ENCODE measurements around the gene TRIM25.

Gene TRIM25

DNA sequence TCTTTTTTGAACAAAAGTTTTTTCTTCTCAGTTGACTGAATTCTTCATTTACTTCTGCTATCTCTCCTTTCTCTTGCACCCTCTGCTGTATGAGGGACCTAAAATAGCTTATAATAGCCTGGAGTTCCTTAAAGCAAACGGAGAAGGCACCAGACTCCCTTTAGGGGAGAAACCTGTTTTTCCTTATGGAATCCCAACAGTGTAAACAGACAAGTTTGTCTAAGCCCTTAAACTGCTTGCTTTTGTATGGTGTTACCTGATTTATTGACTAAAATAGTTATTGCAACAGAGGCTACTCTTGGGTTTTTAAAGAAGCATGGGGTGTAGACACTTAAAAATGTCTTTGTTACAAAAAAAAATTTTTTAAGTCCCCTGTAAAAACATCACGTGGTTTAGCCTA, 12.9 kb upstream of the TRIM25 start:
- H2BK15ac ChIP-seq (ENCODE audit: low read length) = no peak overlapping the region
- H3K18ac ChIP-seq (ENCODE audit: low read length) = no peak overlapping the region
- no peaks in the 10 kb centered on the region for H3K36me3 ChIP-seq (replicated peaks in 1 of 2; ENCODE audit: control insufficient read depth in 2 of 2, insufficient read depth in 2 of 2, low read length in 2 of 2)
- no peak overlapping the region for H2AK5ac ChIP-seq (ENCODE audit: low read depth, low read length)
- H2BK120ac ChIP-seq (ENCODE audit: low read depth, low read length) = no peak overlapping the region
- H3K23ac ChIP-seq (ENCODE audit: low read depth, low read length, poor library complexity) = no peak overlapping the region
- H3K14ac ChIP-seq (ENCODE audit: low read length) = no peak overlapping the region
- H3K27ac ChIP-seq (replicated peaks; ENCODE audit: low read length) = no peak overlapping the region
- H4K91ac ChIP-seq (ENCODE audit: low read depth, low read length, poor library complexity) = no peak overlapping the region
- peaks cover 3 to 22% of the 10 kb centered on the region in 2 donors for H3K9me3 ChIP-seq (replicated peaks in 1 of 2; ENCODE audit: control insufficient read depth in 2 of 2, insufficient read depth in 1 of 2, low read depth in 1 of 2, low read length in 2 of 2)
- H3K4me3 ChIP-seq (ENCODE audit: low read length in 2 of 2) = no peak overlapping the region
- no peak overlapping the region for H2AFZ ChIP-seq (ENCODE audit: low read length)
- no peak for DNase-seq (ENCODE audit: low spot score)
- no peak overlapping the region for H4K8ac ChIP-seq (ENCODE audit: low read depth, low read length)
- no peaks in the 10 kb centered on the region for H3K79me1 ChIP-seq (ENCODE audit: low read depth, low read length)
- H2BK12ac ChIP-seq (ENCODE audit: low read length) = no peak overlapping the region
- WGBS, 2 donors (ENCODE audit: extremely low coverage in 2 of 2, insufficient read length in 2 of 2, insufficient replicate concordance in 1 of 2) = no CpG with 5 or more reads among the region's 2 CpGs
- H2BK5ac ChIP-seq (ENCODE audit: low read length) = no peak overlapping the region
- peaks cover 0 to 2% (median 0%) of the 10 kb centered on the region in 3 experiments for H3K27me3 ChIP-seq (ENCODE audit: control insufficient read depth in 3 of 3, insufficient read depth in 3 of 3, low read depth in 1 of 3, low read length in 3 of 3)
- no peak overlapping the region for H3K9ac ChIP-seq (ENCODE audit: low read depth, low read length, poor library complexity)
- no peak overlapping the region for H3K4ac ChIP-seq (ENCODE audit: low read length)
- no peaks in the 10 kb centered on the region for H3K4me1 ChIP-seq (ENCODE audit: control insufficient read depth in 2 of 2, insufficient read depth in 1 of 2, low read depth in 1 of 2, low read length in 2 of 2)
- H3K4me2 ChIP-seq (ENCODE audit: insufficient read depth, low read length, poor library complexity, severe bottlenecking) = no peak overlapping the region

GRCh38 chr17:56926270-56926669, 12.4 kb upstream of the TRIM25 start:
- H3K9me3 ChIP-seq (replicated peaks in 1 of 2; ENCODE audit: control insufficient read depth in 2 of 2, insufficient read depth in 1 of 2, low read depth in 1 of 2, low read length in 2 of 2) = peaks cover 3 to 20% of the 10 kb centered on the region in 2 donors
- H3K4me3 ChIP-seq (ENCODE audit: low read length in 2 of 2) = no peak overlapping the region
- no peak overlapping the region for H3K9ac ChIP-seq (ENCODE audit: low read depth, low read length, poor library complexity)
- no peak overlapping the region for H4K8ac ChIP-seq (ENCODE audit: low read depth, low read length)
- no peak overlapping the region for H2AFZ ChIP-seq (ENCODE audit: low read length)
- no peak overlapping the region for H3K4ac ChIP-seq (ENCODE audit: low read length)
- H3K36me3 ChIP-seq (replicated peaks in 1 of 2; ENCODE audit: control insufficient read depth in 2 of 2, insufficient read depth in 2 of 2, low read length in 2 of 2) = no peaks in the 10 kb centered on the region
- H3K18ac ChIP-seq (ENCODE audit: low read length) = no peak overlapping the region
- no peaks in the 10 kb centered on the region for H3K79me1 ChIP-seq (ENCODE audit: low read depth, low read length)
- no peak for DNase-seq (ENCODE audit: low spot score)
- H3K4me2 ChIP-seq (ENCODE audit: insufficient read depth, low read length, poor library complexity, severe bottlenecking) = no peak overlapping the region
- no peak overlapping the region for H4K91ac ChIP-seq (ENCODE audit: low read depth, low read length, poor library complexity)
- no peak overlapping the region for H3K14ac ChIP-seq (ENCODE audit: low read length)
- no peak overlapping the region for H2BK12ac ChIP-seq (ENCODE audit: low read length)
- H3K27ac ChIP-seq (replicated peaks; ENCODE audit: low read length) = no peak overlapping the region
- no peak overlapping the region for H2BK5ac ChIP-seq (ENCODE audit: low read length)
- H2BK15ac ChIP-seq (ENCODE audit: low read length) = no peak overlapping the region
- H2AK5ac ChIP-seq (ENCODE audit: low read depth, low read length) = no peak overlapping the region
- no peak overlapping the region for H3K23ac ChIP-seq (ENCODE audit: low read depth, low read length, poor library complexity)
- H3K27me3 ChIP-seq (ENCODE audit: control insufficient read depth in 3 of 3, insufficient read depth in 3 of 3, low read depth in 1 of 3, low read length in 3 of 3) = peaks cover 0 to 2% (median 0%) of the 10 kb centered on the region in 3 experiments
- no peak overlapping the region for H2BK120ac ChIP-seq (ENCODE audit: low read depth, low read length)
- H3K4me1 ChIP-seq (ENCODE audit: control insufficient read depth in 2 of 2, insufficient read depth in 1 of 2, low read depth in 1 of 2, low read length in 2 of 2) = no peaks in the 10 kb centered on the region

DNA sequence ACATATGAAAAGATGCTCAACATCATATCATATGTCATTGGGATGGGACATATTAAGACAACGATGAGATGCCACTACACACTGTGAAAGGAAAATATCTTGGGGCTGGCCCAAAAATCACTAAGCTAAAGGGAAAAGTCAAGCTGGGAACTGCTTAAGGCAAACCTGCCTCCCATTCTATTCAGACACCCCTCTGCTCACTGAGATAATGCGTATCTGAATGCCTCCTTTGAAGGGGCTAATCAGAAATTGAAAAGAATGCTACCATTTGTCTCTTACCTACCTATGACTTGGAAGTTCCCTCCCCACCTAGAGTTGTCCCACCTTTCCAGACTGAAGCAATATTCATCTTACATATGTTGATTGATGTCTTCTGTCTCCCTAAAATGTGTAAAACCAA, 11.2 kb upstream of the TRIM25 start:
- no peak overlapping the region for H3K23ac ChIP-seq (ENCODE audit: low read depth, low read length, poor library complexity)
- H3K9ac ChIP-seq (ENCODE audit: low read depth, low read length, poor library complexity) = no peak overlapping the region
- H3K9me3 ChIP-seq (replicated peaks in 1 of 2; ENCODE audit: control insufficient read depth in 2 of 2, insufficient read depth in 1 of 2, low read depth in 1 of 2, low read length in 2 of 2) = peaks cover 3 to 8% of the 10 kb centered on the region in 2 donors
- H2AK5ac ChIP-seq (ENCODE audit: low read depth, low read length) = no peak overlapping the region
- no peaks in the 10 kb centered on the region for H3K4me1 ChIP-seq (ENCODE audit: control insufficient read depth in 2 of 2, insufficient read depth in 1 of 2, low read depth in 1 of 2, low read length in 2 of 2)
- peaks cover 0 to 2% (median 0%) of the 10 kb centered on the region in 3 experiments for H3K27me3 ChIP-seq (ENCODE audit: control insufficient read depth in 3 of 3, insufficient read depth in 3 of 3, low read depth in 1 of 3, low read length in 3 of 3)
- H2BK120ac ChIP-seq (ENCODE audit: low read depth, low read length) = no peak overlapping the region
- DNase-seq (ENCODE audit: low spot score) = no peak
- no peak overlapping the region for H4K91ac ChIP-seq (ENCODE audit: low read depth, low read length, poor library complexity)
- no peak overlapping the region for H3K4me3 ChIP-seq (ENCODE audit: low read length in 2 of 2)
- no peaks in the 10 kb centered on the region for H3K79me1 ChIP-seq (ENCODE audit: low read depth, low read length)
- no peak overlapping the region for H2BK12ac ChIP-seq (ENCODE audit: low read length)
- no peak overlapping the region for H3K27ac ChIP-seq (replicated peaks; ENCODE audit: low read length)
- no peak overlapping the region for H3K4ac ChIP-seq (ENCODE audit: low read length)
- no peak overlapping the region for H2BK5ac ChIP-seq (ENCODE audit: low read length)
- no peaks in the 10 kb centered on the region for H3K36me3 ChIP-seq (replicated peaks in 1 of 2; ENCODE audit: control insufficient read depth in 2 of 2, insufficient read depth in 2 of 2, low read length in 2 of 2)
- no peak overlapping the region for H3K18ac ChIP-seq (ENCODE audit: low read length)
- no peak overlapping the region for H3K14ac ChIP-seq (ENCODE audit: low read length)
- no peak overlapping the region for H2AFZ ChIP-seq (ENCODE audit: low read length)
- H3K4me2 ChIP-seq (ENCODE audit: insufficient read depth, low read length, poor library complexity, severe bottlenecking) = no peak overlapping the region
- no CpG with 5 or more reads among the region's 2 CpGs for WGBS, 2 donors (ENCODE audit: extremely low coverage in 2 of 2, insufficient read length in 2 of 2, insufficient replicate concordance in 1 of 2)
- H4K8ac ChIP-seq (ENCODE audit: low read depth, low read length) = no peak overlapping the region
- H2BK15ac ChIP-seq (ENCODE audit: low read length) = no peak overlapping the region

DNA sequence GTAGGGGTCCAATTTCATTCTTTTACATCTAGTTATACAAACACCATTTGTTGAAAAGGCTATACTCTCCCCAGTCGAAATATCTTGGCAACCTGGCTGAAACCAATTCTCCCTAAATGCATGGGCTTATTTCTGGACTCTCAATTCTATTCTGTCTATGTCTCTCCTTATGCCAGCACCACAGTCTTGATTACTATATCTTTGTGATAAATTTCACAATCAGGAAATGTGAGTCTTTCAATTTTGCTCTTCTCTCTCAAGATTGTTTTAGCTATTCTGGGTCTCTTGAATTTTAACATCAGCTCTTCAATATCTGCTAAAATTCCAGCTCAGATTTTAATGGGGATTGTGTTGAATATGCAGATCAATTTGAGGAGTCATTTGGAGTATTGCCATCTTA, 5.9 kb upstream of the TRIM25 start:
- no peak overlapping the region for H3K4me3 ChIP-seq (ENCODE audit: low read length in 2 of 2)
- H3K9me3 ChIP-seq (replicated peaks in 1 of 2; ENCODE audit: control insufficient read depth in 2 of 2, insufficient read depth in 1 of 2, low read depth in 1 of 2, low read length in 2 of 2) = peaks cover 0 to 3% of the 10 kb centered on the region in 2 donors
- H3K79me1 ChIP-seq (ENCODE audit: low read depth, low read length) = no peaks in the 10 kb centered on the region
- H3K14ac ChIP-seq (ENCODE audit: low read length) = no peak overlapping the region
- H4K91ac ChIP-seq (ENCODE audit: low read depth, low read length, poor library complexity) = no peak overlapping the region
- WGBS, 2 donors (ENCODE audit: extremely low coverage in 2 of 2, insufficient read length in 2 of 2, insufficient replicate concordance in 1 of 2) = no CpG with 5 or more reads among the region's 1 CpG
- H2BK120ac ChIP-seq (ENCODE audit: low read depth, low read length) = no peak overlapping the region
- H2BK12ac ChIP-seq (ENCODE audit: low read length) = no peak overlapping the region
- H3K4me1 ChIP-seq (ENCODE audit: control insufficient read depth in 2 of 2, insufficient read depth in 1 of 2, low read depth in 1 of 2, low read length in 2 of 2) = no peaks in the 10 kb centered on the region
- no peak overlapping the region for H4K8ac ChIP-seq (ENCODE audit: low read depth, low read length)
- no peak overlapping the region for H3K9ac ChIP-seq (ENCODE audit: low read depth, low read length, poor library complexity)
- no peak for DNase-seq (ENCODE audit: low spot score)
- no peak overlapping the region for H3K18ac ChIP-seq (ENCODE audit: low read length)
- H3K36me3 ChIP-seq (replicated peaks in 1 of 2; ENCODE audit: control insufficient read depth in 2 of 2, insufficient read depth in 2 of 2, low read length in 2 of 2) = no peaks in the 10 kb centered on the region
- no peak overlapping the region for H2BK5ac ChIP-seq (ENCODE audit: low read length)
- H3K4me2 ChIP-seq (ENCODE audit: insufficient read depth, low read length, poor library complexity, severe bottlenecking) = no peak overlapping the region
- H2BK15ac ChIP-seq (ENCODE audit: low read length) = no peak overlapping the region
- no peak overlapping the region for H2AFZ ChIP-seq (ENCODE audit: low read length)
- peaks cover 0 to 2% (median 0%) of the 10 kb centered on the region in 3 experiments for H3K27me3 ChIP-seq (ENCODE audit: control insufficient read depth in 3 of 3, insufficient read depth in 3 of 3, low read depth in 1 of 3, low read length in 3 of 3)
- H3K23ac ChIP-seq (ENCODE audit: low read depth, low read length, poor library complexity) = no peak overlapping the region
- H3K27ac ChIP-seq (replicated peaks; ENCODE audit: low read length) = no peak overlapping the region
- no peak overlapping the region for H2AK5ac ChIP-seq (ENCODE audit: low read depth, low read length)
- H3K4ac ChIP-seq (ENCODE audit: low read length) = no peak overlapping the region
